ENCODE data around the gene FBH1.
"Not testable (repeated sequence)": the region's sequence is repeated elsewhere in the genome, so short reads cannot be mapped to it uniquely, and the experiment has no call there.

The FBH1 gene

GRCh38 chr10:5944389-5945189 lies 54.5 kb downstream of the FBH1 start:
- no peak for DNase-seq

GRCh38 chr10:5945190-5945509 lies 55.1 kb downstream of the FBH1 start:
- DNase-seq = no peak

GRCh38 chr10:5945561-5946418 lies 55.7 kb downstream of the FBH1 start:
- no peak for DNase-seq

- not testable (repeated sequence) for DNase-seq
Observed at GRCh38 chr10:5946419-5946775, 56.4 kb downstream of the FBH1 start.

GRCh38 chr10:5946786-5947185 lies 56.7 kb downstream of the FBH1 start:
- no peak for DNase-seq

- no peak for DNase-seq
Observed at GRCh38 chr10:5947471-5948207, 57.6 kb downstream of the FBH1 start.

GRCh38 chr10:5948208-5948585 lies 58.2 kb downstream of the FBH1 start:
- no peak for DNase-seq

- DNase-seq = no peak
Observed at GRCh38 chr10:5949009-5949759, 59.1 kb downstream of the FBH1 start.

GRCh38 chr10:5951167-5951711 lies 61.2 kb downstream of the FBH1 start:
- no peak for DNase-seq

GRCh38 chr10:5951721-5952407 lies 61.8 kb downstream of the FBH1 start:
- DNase-seq = no peak

GRCh38 chr10:5952731-5953385 lies 62.8 kb downstream of the FBH1 start:
- DNase-seq = no peak

GRCh38 chr10:5953676-5954075 lies 63.6 kb downstream of the FBH1 start:
- DNase-seq = no peak

GRCh38 chr10:5956146-5956936 lies 66.3 kb downstream of the FBH1 start:
- no peak for DNase-seq

GRCh38 chr10:5958077-5958476 lies 68.0 kb downstream of the FBH1 start:
- no peak for DNase-seq

GRCh38 chr10:5958675-5959074 lies 68.6 kb downstream of the FBH1 start:
- DNase-seq = no peak

- no peak for DNase-seq
Observed at GRCh38 chr10:5959142-5959541, 69.1 kb downstream of the FBH1 start.

GRCh38 chr10:5959581-5960069 lies 69.6 kb downstream of the FBH1 start:
- DNase-seq = no peak

- DNase-seq = no peak
Observed at GRCh38 chr10:5960070-5960972, 70.3 kb downstream of the FBH1 start.

GRCh38 chr10:5960973-5961275 lies 70.9 kb downstream of the FBH1 start:
- not testable (repeated sequence) for DNase-seq

All from activated T-cell treated with anti-CD3 and anti-CD28 coated beads for 4 hours (primary cell).